DMS53 treated with DMSO at 0.1 percent for 48 hours (cell line): ENCODE measurements around the gene HDAC10.
"Not testable (repeated sequence)": the region's sequence is repeated elsewhere in the genome, so short reads cannot be mapped to it uniquely, and the experiment has no call there.

Experiments
- DNase-seq: peaks from one replicate; lab custom pipeline; 2025; ENCODE audit not compliant: unreplicated experiment; lab: John Stamatoyannopoulos, UW

The HDAC10 gene

DNA sequence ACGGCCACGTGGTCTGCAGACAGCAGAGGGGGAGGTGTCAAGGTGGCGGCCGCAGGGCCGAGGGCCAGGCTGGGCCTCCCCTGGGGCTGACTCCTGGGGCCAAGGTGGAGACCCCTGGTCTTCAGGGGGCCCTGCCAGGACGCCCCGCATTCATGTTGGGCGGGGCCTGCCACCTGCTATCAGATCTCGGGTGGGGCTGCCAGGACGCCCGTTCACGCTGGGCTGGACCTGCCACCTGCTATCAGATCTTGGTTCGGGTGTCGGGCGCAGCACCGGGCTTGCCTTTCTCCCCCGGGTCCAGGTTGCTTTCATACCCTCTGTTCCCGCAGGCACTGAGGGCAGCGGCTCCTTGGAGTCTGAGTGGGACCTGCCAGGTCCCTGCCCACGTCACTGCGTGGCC lies 35.2 kb upstream of the HDAC10 start:
- no peak for DNase-seq

DNA sequence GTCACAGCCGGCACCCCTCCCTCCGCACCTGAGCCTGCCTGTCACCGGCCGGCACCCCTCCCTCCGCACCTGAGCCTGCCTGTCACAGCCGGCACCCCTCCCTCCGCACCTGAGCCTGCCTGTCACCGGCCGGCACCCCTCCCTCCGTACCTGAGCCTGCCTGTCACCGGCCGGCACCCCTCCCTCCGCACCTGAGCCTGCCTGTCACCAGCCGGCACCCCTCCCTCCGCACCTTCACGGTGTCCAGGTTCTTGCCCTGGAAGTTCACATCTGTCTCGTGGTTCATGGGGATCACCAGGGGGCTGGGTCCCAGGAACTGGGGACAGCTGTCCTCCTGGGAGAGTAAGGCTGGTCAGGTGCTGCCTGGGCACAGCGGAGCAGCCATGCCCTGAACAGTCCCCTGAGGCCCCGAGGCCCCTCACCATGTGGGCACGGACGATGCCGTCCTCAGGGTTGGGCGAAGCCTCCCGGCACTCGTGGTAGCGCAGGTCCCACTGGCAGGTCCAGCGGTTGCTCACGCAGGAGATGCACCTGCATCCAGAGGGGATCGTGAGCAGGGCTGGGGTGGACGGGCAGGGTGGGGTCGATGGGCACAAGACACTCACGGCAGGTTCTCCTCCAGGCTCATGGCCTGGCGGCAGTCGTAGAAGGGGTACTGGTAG lies 34.6 kb upstream of the HDAC10 start:
- DNase-seq = no peak

DNA sequence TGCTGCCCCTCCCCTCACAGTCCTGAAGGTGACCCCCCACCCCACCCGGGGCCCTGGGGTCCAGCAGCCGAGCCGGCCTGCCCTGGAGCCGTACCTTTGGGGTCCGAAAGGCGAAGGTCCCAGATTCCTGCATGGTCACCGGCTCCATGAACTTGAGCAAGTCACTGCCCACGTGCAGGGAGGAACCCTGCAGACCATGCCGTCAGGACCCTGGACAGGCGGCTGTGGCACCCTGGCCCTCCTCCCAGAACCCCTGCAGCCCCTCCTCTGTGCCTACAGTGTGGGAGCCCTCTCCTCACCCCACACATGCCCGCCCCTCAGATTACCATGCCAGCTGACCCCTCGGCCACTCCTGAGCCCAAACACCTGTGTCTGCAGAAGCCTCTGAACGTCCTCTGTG lies 33.4 kb upstream of the HDAC10 start:
- no peak for DNase-seq

GRCh38 chr22:50283821-50284220 lies 32.8 kb upstream of the HDAC10 start:
- DNase-seq = no peak

DNA sequence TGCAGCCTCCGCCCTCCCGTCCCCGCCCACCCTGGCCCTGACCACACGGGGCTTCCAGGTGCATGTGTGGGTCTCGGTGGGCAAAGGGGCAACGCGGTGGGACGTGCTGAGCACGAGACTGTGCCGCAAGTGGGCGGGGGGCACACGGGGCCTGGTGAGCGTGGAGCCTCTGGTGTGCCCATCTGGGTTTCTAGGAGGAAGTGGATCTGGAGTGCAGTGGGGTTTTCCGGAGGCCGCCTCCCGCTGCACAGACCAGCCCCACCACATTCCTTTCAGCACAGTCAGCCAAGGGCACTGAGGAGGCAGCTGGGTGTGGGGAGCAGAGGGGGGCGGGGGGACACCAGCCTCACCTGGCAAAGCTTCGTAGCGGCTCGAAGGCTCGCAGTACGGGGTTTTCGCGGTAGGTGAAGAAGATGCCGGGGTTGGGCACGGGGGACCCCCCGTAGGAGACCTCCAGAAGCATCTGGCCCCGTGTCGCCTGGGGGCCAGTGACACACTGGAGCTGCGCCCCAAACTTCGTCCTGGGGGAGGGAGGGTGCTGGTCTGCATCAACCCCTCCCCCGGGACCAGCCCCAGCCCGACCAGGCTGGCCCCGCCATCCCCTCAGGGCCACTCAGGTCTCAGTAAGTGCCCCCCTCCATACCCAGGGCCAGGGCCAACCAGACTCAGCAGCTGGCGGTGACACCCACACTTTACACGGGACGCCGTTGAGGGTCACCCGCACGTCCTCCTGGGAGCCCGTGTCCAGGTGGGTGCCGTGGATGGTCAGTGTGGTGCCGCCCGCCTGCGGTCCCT lies 31.5 kb upstream of the HDAC10 start:
- peak; percentile 54 for DNase-seq

- no peak for DNase-seq
These were observed 30.9 kb upstream of the HDAC10 start for GRCh38 chr22:50281957-50282356.

DNA sequence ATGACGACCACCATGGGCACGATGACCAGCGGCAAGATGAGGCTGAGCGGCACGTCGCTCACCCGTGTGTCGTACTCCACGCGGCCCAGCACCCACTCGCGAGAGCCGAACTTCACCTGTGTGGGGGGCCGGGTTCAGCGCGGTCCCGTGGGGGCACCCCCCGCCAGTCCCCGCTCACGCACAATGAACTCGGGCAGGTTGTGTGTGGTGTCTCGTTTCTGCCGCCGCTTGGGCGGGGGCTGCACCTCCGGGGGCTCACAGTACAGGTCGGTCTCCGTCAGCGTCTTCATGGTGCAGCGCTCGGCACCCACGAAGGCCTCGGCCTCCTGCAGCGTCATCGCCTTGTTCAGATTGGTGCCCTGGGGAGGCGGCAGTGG lies 30.3 kb upstream of the HDAC10 start:
- DNase-seq = no peak

GRCh38 chr22:50280708-50281383 lies 29.8 kb upstream of the HDAC10 start:
- DNase-seq = no peak

DNA sequence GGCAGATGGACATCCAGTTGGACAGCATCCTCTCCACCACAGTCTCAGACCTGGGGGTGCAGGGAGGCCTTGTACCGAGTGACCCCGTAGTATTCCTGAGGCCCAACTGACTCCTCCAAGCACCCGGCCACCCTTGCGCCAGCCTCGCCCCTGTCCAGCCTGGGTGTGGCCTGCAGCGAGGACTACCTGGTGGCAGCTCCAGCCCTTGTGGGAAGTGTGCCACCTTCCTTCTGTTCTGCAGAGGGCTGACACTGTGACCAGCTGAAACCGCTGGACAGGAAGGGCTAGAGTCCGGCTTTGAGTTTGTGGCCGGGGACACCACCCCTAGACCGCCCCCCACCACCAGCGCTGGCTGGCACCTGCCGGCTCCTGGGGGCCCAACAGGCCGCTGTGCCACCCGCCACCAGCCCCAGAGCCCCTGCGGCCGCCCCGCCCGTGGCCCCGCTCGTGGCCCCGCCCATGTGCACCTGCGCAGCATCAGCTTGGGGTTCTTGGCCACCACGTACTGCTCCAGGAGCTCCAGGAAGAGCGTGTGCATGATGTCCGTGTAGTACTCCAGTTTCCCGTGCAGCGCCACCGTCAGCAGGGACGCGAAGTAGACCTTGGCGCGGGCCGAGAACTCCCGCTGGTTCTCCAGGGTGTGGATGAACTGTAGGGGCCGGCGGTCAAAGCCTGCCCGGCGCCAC lies 29.1 kb upstream of the HDAC10 start:
- DNase-seq = no peak

DNA sequence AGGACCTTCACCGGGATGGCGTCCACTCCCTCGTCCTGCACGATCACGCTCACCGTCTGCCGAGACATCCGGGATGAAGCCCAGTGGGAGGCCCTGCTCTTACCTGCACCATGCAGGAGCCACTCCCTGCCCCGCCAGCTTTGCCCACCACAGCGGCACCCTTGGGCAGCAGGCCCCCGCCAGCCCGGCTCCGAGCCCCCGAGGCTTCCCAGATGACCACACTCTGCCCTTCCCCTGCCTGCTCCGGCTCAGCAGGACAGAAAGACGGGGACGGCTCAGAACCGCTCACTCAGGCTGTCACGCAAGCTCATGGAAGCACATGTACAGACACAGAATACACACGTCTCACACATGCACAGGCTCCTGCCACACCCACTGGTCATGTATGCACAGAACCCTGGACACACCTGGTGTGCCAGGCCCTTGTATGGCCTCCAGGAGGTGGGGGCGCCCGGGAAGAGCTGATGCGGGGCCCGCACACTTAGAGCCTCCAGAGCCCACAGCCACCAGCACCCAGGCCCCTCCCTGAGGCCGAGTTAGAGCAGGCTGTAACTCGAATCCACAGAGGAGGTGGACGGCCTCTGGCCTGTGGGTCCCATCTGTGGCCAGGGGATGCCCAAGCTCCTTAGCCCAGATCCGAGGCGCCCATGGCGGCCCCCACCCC lies 28.0 kb upstream of the HDAC10 start:
- DNase-seq = no peak

DNA sequence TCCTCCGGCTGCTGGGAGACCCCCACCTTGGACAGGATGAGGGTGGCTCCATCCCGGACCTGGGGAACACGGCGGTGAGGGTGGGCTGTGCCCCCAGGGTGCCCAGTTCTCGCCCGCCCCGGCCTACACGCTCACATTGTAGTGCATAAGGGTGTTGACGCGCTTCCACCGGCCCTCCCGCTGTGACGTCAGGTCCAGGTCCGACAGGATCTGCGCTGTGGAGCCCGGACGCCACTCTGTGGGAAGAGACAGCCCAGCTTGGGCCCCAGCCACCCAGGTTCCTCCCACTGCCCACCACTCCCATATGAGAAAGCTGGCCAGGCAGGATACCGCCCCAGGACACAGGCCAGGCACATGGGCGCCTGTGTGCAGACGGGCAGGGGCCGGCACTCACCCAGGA lies 27.4 kb upstream of the HDAC10 start:
- DNase-seq = no peak

- no peak for DNase-seq
These were observed 26.7 kb upstream of the HDAC10 start for GRCh38 chr22:50277761-50278160.

DNA sequence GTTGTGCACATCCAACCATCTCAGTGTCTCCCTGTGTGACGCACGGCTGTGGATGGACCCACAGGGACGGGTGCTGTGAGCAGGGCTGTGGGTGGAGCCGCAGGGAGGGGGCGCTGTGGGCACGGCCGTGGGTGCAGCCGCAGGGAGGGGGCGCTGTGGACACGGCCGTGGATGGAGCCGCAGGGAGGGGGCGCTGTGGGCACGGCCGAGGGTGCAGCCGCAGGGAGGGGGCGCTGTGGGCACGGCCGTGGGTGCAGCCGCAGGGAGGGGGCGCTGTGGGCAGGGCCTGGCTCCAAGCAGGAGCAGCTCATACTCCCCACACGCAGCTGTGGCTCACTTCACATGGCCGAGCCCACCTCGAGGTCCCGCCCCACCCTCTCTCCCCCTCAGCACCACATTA lies 25.1 kb upstream of the HDAC10 start:
- DNase-seq = no peak

GRCh38 chr22:50275181-50276055 lies 24.4 kb upstream of the HDAC10 start:
- DNase-seq = no peak

DNA sequence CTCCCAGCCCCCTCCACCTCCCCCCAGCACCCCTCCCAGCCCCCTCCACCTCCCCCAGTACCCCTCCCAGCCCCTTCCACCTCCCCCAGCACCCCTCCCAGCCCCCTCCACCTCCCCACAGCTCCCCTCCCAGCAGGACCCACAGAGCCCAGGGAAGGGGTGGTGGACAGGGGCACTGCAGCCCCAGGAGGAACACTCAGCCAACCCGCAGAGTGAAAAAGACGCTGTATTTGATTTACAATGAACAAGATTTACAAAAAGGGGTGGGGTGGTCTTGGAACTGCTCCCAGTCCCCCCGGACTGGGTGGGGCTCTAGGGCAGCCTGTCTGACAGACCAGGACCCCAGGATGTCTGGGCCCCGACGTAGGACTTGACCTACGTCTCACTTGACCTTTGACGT lies 23.7 kb upstream of the HDAC10 start:
- no peak for DNase-seq

DNA sequence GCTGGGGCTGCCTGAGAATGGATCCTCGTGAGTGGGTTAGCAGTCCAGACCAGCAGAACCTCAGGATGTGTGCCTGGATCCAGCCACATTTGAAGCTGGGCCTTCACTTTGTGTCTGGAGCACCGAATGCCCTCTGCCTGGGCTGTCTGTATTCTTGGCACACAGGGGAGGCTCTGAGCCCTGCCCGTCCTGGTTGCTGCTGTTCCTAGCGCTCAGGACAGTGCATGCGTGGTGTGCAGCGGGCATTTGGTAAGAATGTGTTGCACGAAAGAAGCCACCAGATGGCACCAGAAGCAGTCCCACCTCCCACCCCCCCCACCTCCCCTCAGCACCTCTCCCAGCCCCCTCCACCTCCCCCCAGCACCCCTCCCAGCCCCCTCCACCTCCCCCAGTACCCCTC lies 23.2 kb upstream of the HDAC10 start:
- DNase-seq = peak; percentile 33

DNA sequence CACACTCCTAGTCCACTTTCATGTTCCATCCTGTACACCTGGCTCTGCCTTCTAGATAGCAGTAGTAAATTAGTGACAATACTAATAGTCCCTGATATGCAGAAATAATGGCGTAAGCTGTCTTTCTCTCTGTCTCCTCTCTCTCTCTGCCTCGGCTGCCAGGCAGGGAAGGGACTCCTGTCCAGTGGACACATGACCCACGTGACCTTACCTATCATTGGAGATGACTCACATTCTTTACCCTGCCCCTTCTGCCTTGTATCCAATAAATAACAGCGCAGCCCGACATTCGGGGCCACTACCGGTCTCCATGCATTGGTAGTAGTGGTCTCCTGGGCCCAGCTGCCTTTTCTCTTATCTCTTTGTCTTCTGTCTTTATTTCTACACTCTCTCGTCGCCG lies 22.7 kb upstream of the HDAC10 start:
- not testable (repeated sequence) for DNase-seq

GRCh38 chr22:50273352-50273751 lies 22.3 kb upstream of the HDAC10 start:
- not testable (repeated sequence) for DNase-seq

GRCh38 chr22:50272044-50272802 lies 21.2 kb upstream of the HDAC10 start:
- DNase-seq = no peak
